Subcutaneous adipose tissue (tissue), 4 donors: ENCODE measurements around the gene ANKMY2. TPM values are rescaled to one million over a fixed set of nuclear protein-coding genes. Genes with fewer than 3 reads are reported as not detected.

Experiments used
- total RNA-seq, 4 donors: library from RNA; depleted of rRNA; stranded (reverse); fragments of >200 nt; gene quantifications; one replicate each; pipeline ENCODE4 v1.1.0, GENCODE V29; 2016
- TF ChIP-seq, protein P1 (sequence below): fragments of 450-650 bp; IDR thresholded peaks from one replicate; pipeline ENCODE4 v1.5.1; 2016; ENCODE audit warnings: low read depth, mild to moderate bottlenecking, control low read depth, antibody characterized with exemption, moderate library complexity

The ANKMY2 gene
- total RNA-seq, 4 donors from 2014 or later = 19.2 to 24.9 (median 21.1) TPM

- TF ChIP-seq, protein P1, sequence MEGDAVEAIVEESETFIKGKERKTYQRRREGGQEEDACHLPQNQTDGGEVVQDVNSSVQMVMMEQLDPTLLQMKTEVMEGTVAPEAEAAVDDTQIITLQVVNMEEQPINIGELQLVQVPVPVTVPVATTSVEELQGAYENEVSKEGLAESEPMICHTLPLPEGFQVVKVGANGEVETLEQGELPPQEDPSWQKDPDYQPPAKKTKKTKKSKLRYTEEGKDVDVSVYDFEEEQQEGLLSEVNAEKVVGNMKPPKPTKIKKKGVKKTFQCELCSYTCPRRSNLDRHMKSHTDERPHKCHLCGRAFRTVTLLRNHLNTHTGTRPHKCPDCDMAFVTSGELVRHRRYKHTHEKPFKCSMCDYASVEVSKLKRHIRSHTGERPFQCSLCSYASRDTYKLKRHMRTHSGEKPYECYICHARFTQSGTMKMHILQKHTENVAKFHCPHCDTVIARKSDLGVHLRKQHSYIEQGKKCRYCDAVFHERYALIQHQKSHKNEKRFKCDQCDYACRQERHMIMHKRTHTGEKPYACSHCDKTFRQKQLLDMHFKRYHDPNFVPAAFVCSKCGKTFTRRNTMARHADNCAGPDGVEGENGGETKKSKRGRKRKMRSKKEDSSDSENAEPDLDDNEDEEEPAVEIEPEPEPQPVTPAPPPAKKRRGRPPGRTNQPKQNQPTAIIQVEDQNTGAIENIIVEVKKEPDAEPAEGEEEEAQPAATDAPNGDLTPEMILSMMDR = no peak
Measured at GRCh38 chr7:16615228-16615627, 30.3 kb downstream of the ANKMY2 start.

- TF ChIP-seq, protein P1 = no peak
Measured at GRCh38 chr7:16611711-16612110, 33.8 kb downstream of the ANKMY2 start.

DNA sequence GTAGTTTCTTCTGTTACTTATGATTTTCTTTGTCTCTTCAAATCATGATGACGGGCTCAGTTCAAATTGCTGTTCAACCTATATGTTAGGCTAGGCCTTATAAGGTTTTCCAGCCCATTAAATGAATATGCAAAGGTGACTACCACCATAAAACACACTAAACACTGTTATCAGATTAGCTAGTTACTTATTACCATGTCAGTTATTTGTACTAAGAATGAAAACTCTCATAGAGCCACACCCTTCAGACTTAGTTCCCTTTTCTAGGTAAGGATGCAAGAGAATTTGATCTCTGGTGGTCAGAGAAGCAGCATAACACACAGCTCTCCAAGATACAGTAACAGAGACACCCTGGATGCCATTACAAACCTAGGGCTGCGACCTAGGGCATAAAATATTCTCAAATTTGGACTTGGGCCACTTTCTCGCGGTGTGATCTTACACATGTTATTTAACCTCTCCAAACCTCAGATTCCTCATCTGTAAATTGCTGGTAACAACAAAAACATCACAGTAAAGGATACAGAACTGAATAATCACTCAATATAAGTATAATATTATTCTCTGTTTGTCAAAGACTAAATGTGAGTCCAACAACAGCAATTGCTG is 35.6 kb downstream of the ANKMY2 start:
- TF ChIP-seq, protein P1 = no peak

DNA sequence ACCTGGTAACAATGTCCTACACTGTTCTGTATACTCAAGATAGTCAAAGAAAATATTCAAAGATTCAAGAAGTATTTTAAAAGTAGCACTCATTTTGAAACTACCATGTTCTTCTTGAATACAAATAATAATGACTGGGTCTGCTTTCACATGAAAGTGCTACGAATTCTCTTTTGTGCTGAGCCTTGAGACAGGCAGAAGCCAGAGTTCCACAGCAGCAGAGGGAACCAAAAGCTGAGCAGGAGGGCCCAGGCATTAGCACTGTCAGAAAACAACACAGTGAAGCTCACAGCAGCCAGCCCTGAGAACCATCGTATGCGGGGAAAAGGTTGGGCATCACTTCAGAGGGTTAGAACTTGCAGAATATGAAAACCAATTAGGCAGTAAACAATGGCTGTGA is 38.9 kb downstream of the ANKMY2 start:
- TF ChIP-seq, protein P1 = no peak

GRCh38 chr7:16604054-16604453 is 41.5 kb downstream of the ANKMY2 start:
- TF ChIP-seq, protein P1 = no peak

DNA sequence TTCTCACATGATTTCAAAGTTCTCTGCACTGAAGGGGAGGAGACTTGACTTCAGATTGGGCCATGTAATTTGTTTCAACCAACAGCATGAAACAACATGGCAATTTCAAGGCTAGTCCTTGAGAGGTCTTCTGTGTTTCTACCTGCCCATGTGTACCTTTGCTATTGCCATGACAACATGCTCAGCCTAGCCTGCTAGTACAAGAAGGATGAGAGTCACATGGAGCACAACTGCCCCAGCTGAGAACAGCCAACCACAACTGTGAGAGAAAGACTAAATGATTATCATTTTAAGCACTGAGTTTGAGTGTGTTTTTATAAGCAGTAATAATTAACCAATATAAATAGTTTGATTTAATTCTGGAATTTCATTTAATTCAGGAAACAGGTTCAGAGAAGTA is 41.9 kb downstream of the ANKMY2 start:
- TF ChIP-seq, protein P1 = no peak

DNA sequence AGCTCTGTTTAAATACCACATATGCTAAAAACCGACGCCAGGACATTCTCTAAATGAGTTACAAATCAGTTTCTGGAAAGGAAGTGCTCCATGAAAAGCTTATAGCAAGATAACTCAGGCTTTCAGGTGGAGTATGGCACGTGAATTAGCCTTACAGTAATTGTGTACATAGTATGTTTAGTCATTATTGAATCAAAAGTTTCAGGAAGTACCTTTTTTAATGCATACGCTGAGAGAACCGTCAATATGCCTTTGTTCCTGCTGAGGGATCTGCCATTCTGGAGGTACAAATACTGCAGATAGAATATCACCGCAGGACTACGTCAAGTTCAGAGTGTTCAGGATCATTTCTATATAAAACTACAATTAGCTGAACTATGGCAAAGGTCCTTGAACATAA is 45.7 kb downstream of the ANKMY2 start:
- TF ChIP-seq, protein P1 = no peak
